NCI-H2171 treated with DMSO at 0.1 percent for 48 hours (cell line): ENCODE results near the gene S100A14.
"Not testable (repeated sequence)": the region's sequence is repeated elsewhere in the genome, so short reads cannot be mapped to it uniquely, and the experiment has no call there.

Source experiments
- DNase-seq: peaks from one replicate; lab custom pipeline; 2025; lab: John Stamatoyannopoulos, UW

The S100A14 gene

GRCh38 chr1:153616144-153616916, at the start of gene S100A14:
Gene S100A14 (minus strand): TSS chr1:153616325. CDS start chr1:153615858, 467 bp downstream.
- no peak for DNase-seq

GRCh38 chr1:153663211-153663610, 47.1 kb upstream of the S100A14 start:
- no peak for DNase-seq

- no peak for DNase-seq
These were observed 46.1 kb upstream of the S100A14 start for GRCh38 chr1:153662269-153662668.

- peak; percentile 42 for DNase-seq
These were observed 45.1 kb upstream of the S100A14 start for GRCh38 chr1:153661111-153661708.

- no peak for DNase-seq
These were observed 43.5 kb upstream of the S100A14 start for GRCh38 chr1:153659656-153660055.

GRCh38 chr1:153659175-153659534, 43.0 kb upstream of the S100A14 start:
- DNase-seq = no peak

GRCh38 chr1:153658400-153659174, 42.5 kb upstream of the S100A14 start, which contains the start of gene SNAPIN:
Gene SNAPIN (plus strand): TSS chr1:153658703. CDS start chr1:153658744, 41 bp downstream.
- DNase-seq = peak; percentile 89

GRCh38 chr1:153655333-153655732, 39.2 kb upstream of the S100A14 start:
- no peak for DNase-seq

GRCh38 chr1:153652805-153653500, 36.8 kb upstream of the S100A14 start:
- DNase-seq = no peak

- DNase-seq = no peak
These were observed 35.6 kb upstream of the S100A14 start for GRCh38 chr1:153651771-153652170.

GRCh38 chr1:153649863-153650235, 33.7 kb upstream of the S100A14 start:
- no peak for DNase-seq

- no peak for DNase-seq
These were observed 33.2 kb upstream of the S100A14 start for GRCh38 chr1:153649137-153649862.

- no peak for DNase-seq
These were observed 32.0 kb upstream of the S100A14 start for GRCh38 chr1:153648000-153648643.

- no peak for DNase-seq
These were observed 31.2 kb upstream of the S100A14 start for GRCh38 chr1:153647346-153647714.

GRCh38 chr1:153646672-153647345, 30.7 kb upstream of the S100A14 start:
- no peak for DNase-seq

- DNase-seq = no peak
These were observed 27.7 kb upstream of the S100A14 start for GRCh38 chr1:153643816-153644215.

- DNase-seq = no peak
These were observed 27.0 kb upstream of the S100A14 start for GRCh38 chr1:153643100-153643499.

GRCh38 chr1:153642161-153642560, 26.0 kb upstream of the S100A14 start:
- no peak for DNase-seq

GRCh38 chr1:153640861-153641260, 24.7 kb upstream of the S100A14 start:
- DNase-seq = no peak

GRCh38 chr1:153640213-153640612, 24.1 kb upstream of the S100A14 start:
- DNase-seq = not testable (repeated sequence)

- DNase-seq = no peak
These were observed 23.2 kb upstream of the S100A14 start for GRCh38 chr1:153639280-153639679.
